HG02885 (cell line): ENCODE results near the gene ARHGAP15.

ENCODE experiments used
- ATAC-seq: cut with Tn5 transposase; IDR thresholded peaks from one replicate; pipeline ENCODE4 v1.9.1; 2021; ENCODE audit warnings: mild to moderate bottlenecking; ENCODE audit not compliant: unreplicated experiment, poor library complexity

Gene ARHGAP15

DNA sequence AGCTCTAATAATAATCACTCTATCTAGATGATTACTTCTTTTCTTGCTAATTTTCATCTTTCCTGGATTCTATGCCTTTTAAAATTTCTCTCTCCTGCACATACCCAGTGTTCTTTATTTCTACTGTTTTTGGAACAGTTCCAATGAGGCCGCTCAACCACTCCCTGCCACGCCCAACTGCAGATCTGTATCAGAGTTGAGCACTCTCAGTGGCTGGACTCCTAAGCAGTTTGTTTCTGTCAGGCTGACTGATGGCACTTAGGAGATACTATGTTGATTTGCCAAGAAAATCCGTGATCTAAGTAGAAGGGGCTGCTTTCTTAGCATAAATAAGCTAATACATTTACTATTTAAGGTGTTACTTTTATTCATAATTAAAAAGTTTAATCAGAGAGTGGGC is 192.8 kb downstream of the ARHGAP15 start:
- ATAC-seq = no peak

DNA sequence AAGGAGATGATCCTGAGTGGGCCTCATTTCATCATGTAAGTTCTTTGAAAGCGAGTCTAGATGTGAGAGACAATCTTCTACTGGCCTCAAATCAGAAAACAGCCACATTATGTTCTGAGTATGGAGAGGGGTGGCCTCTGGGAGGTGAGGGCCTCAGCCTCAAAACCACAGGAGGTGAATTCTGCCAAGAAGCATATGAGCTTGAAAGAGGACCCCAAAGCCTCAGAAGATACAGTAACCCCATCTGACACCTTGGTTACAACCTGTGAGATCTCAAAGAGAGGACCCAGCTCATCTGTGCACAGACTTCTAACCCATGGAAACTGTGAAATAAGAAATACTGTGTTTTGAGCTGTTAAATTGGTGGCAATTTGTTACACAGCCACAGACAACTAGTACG is 200.1 kb downstream of the ARHGAP15 start:
- no peak for ATAC-seq

DNA sequence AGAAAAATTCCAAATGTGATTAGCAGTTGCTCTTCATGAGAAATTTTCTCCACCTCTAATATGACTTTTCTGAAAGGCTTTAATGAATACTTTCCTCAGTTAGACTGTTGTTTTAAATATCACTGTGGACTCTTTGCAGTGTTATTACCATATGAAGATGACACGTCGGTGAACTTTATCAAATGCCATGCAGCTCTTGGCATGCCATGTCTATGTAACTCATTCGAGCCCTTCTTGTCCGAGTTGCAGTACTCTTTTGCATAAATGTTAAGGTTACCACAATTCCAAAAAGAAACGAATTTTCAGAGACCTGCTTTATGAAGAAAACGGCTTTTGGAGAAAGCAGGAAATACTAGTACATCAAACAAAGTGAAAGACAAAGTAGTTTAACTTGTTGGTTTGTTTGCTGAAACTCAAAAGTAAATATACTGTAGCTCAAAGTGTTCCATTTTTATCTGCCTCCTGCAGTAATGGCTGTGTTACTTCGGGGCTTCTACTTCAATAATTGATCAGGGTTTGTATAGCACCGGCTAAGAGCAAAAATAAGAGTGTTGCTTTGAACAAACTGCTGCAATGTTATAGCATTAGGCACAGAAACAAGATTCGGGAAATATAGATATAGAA is 204.1 kb downstream of the ARHGAP15 start:
- no peak for ATAC-seq

DNA sequence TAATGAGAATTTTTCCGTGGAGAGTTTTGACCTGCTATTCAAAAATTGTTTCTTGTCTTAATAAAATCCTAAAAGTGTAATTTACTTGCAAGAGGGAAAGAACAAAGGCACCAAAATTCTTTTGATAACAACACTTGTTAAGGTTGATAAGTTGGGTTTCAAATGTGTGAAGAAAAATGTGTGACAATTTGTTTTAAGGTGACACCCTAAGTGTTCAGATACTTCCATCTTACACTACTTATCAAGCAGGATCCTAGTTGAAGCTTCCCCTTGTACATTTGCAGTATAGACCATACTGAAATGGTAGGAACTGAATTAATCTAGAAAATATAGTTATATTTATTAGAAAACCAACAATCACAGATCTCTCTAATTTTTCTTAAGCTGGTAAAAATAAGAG is 204.6 kb downstream of the ARHGAP15 start:
- no peak for ATAC-seq

DNA sequence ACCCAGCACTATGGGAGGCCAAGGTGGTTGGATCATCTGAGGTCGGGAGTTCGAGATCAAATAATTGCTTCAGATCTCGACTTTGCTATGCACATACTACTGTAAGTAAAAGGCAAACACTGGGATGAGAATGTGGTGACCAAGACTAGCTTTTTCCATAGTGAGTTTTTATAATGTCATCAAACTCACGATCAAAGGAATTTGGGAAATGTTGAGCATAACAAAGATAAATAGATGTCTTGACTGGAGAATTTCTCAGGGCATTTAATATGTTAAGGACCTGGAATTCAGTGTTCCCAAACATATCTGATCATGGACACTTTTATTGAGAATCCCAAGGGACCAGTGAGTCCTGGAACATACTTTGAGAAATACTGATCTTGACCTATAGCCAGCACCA is 205.6 kb downstream of the ARHGAP15 start:
- ATAC-seq = no peak

DNA sequence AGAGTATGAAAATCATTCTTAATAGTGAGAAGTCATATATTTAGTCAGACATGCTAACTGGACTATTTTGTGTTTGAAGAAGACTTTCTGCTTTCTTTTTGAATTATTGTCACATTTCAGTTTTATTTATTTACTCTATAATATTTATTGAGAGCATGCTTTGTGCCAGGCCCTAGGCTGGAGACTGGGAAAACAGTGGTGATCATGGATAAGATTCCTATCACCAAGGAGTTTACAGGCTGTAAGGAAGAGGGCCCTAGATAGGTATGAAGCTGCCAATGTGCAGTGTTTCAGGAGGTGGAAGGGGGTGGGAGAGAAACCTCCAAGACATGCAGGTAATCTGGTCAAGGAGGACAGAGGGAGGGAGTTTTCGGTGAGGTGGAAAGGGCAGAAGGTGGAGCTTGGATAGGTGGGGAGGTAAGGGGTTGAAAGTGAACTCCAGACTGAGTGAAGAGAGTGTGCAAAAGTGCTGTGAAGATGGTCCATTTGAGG is 207.5 kb downstream of the ARHGAP15 start:
- no peak for ATAC-seq

DNA sequence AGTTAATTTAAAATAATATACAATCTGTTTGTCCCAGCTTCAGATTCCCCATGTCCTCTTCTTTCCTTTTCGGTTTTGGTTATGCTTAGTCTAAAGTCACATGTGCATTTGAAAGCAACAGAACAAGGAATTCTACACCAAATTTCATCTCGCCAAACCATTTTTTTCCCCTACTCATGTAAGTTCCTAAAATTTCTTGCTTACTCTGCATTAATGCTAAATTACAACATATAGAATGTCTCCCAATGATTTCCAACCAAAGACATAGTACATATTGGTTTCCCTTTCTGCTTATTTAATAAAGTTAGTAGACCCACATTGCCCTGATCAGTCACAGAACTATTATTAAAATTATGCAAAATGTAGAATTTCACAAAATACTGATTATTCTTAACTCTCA is 212.3 kb downstream of the ARHGAP15 start:
- ATAC-seq = no peak

DNA sequence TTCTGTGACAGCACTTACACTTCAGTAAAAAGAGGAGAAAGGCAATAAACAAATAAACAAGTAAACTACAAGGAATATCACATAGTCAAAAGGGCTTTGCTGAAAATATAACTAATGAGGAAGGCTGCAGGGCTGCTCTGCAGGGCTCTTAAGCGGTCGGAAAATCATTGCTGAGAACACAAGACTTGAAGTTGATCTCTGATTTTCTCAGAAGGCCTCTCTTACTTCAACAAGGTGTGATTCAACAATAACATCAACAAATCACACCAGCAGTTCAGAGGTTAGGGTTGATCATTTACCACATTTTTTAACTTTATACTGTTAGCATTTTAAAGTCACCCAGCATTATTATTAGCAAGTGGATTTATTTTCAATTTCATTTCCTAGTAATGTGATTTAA is 215.6 kb downstream of the ARHGAP15 start:
- ATAC-seq = no peak

DNA sequence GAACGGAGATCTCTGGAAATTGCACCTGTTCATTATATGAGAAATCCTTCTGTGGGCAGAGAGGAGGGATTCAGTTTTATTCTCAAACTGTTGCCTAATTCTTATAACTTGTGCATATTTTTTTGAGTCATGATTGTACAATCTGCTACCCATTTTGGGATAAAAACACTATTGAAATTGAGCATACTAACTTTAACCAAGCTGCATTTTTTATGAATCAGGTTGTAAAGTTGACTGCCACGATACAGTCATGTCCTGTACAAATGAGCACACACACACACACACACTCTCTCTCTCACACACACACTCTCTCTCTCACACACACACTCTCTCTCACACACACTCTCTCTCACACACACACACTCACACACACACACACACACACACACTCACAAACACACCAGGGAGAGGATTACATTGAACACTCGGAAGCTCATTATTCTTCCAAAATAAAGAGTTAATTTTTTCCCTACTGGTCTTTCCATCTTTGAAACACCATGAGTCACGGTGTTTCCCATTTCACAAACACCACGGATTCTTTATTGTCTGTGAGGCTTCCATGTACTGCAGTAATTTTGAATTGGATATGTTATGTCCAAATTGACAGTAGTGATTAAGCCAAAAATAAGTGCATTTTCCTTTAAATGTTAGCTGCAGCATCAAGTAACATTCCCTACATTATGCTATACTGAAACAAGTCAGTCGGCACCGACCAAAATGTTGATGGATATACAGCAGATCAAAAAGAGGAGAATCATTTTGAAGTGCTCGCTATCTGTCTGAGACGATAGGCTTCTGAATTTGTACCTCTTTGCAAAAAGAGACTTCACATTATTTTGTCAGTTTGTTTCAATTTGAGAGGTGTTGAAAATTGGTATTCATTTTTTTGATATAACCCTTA is 216.9 kb downstream of the ARHGAP15 start:
- ATAC-seq = no peak

DNA sequence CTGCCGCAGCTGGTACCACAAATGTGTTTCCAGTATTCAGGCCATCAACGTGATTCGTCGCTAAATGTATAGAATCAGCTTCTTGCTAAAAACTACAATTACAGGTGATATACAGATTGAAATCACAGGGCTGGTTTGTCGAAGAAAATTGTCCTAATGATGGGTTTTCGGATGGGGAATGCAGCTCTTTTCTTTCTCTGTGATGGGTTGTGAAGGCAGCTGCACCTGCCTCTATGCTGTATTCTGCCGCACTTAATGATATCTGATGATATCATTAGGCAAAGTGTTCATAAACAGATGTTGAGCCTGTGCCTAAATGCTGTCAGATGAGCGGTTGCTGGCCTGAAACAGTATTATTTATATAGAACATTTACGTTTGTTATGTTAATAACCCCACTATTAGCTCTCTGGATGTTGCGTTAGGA is 218.1 kb downstream of the ARHGAP15 start:
- ATAC-seq = no peak

DNA sequence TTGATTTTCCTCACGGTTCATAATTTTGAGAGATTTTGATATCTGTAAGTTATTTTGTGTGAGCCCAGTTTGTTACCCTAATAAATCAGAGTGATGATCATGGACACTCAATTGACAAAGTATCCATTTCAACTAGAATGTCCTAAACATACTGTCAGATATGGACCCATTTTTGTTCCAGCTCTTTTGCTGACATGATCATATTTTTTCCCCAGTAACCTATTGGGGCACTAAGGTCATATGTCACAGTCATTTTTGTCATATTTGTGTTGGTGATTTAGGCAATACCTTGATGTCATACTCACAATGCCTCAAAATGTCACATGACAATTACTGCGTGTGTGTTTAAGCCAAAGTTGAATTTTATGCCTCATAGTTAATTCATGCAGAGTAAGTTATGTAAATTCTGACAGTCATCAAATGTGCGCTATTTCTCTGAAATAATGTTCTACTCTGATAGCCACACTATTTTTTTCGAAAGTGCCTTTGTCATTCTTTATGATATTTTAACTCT is 218.7 kb downstream of the ARHGAP15 start:
- no peak for ATAC-seq

DNA sequence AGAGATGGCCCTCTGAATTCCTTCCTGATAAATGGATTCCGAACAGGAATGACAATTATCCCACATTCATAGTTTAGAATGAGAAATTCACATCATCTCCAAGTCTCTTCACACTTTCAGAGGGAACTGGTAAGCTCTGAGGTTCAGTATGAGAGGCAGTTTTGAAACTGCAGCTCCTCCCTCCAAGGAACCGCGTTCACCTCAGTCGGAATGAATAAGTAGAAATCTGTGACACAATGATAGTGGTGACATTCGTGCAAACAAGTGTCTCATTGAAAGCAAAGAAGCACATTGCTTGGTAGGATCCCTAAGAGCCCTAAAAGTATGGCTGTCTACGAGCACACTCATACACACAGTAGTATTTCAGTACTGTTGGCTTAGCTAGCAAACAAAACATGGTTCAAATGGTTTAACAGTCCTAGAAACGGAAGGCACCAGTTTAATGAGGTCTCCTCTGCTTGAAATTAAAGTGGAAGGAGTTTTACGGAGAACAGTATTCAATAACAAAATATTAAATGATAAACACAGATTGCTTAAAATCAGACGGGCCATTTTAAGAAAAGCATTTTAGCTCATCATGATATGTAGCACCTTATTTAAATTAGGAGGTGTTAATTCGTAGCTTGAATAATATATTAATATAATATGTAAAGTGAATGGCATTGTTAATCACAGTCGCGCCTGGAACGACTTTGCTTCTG is 225.0 kb downstream of the ARHGAP15 start:
- ATAC-seq = no peak

DNA sequence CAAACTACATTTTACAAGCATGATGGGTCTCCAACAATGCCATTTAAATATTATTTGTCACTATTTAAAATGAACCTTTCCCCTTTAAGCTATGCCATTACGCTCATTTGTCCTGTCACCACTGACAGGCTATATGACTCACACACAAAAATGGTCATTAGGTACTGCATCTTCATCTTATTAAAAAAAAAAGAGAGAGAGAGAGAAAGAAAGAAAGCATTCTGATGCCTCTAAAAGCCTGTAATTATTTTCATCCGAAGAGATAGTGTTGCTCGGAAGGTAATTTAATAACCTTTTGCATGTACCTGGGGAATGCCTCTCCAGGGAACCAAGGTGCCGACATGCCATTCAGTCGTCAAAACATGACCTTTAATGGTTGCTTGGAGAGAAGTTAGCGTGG is 226.7 kb downstream of the ARHGAP15 start:
- ATAC-seq = no peak

DNA sequence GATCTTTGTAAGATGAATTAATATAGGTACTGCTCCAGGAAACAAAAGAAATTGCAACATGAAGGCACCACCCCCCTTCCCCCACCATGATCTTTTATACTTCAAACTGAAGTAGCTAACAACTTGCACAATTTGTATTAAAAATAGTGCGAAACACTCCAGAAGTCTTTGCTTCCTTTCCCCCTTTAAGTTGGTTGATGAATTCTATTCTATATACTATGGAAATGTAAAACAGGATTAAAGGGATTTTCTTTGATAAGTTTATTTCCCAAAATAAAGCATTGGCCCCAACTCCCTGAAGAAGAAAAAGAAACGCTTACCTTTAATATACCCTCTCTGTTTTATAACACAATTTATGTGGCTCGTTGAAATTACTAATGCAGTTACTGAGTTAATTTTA is 227.1 kb downstream of the ARHGAP15 start:
- no peak for ATAC-seq

DNA sequence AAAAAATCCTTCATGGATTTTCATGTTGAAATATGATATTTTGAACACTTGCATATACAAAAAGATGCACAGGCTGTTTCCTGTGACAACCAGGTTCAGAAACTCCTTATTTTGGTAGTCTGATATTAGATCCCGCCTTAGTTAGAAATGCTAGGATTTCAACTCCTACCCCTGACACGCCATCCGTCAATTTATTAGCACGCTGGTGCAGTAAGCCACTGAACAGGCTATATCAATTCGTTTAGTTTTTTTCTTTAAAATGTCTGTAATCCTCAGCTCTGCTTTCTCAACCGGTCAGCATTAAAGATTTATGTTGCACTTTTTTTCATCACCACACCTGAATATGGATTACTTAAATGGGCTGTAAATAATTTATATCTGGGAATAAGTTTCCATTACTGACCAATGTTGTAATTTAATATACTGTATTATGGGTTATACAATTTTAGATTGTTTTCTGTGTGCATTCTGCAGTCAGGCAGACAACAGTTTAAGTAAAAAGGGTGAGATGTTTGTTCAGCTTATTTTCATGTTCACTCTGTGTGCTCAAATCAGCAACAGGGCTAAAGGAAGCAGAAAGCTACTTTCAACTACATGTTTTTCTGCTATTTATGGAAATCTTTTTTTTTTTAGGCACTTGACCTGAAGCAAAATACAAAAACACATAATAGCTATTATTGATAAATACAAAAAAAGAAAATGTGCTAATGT is 227.7 kb downstream of the ARHGAP15 start:
- ATAC-seq = no peak

DNA sequence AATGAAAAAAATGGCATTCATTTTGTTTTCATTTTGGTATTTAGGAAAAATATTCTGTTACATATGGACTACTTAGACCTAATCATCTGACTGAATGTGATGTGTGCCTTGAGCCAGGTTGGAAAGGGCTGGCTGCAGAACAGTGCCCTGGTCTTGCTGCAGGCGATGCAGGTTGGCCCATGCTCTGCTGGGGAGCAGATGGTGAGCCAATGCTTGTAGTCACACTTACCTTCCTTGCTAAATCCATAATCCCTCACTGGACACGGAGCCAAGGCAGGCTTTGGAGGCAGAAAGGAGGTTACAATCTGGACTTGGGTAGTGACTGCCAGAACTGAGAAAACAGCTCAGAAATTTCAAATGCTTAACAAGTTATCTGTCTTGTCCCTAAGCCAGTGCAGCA is 228.7 kb downstream of the ARHGAP15 start:
- no peak for ATAC-seq

DNA sequence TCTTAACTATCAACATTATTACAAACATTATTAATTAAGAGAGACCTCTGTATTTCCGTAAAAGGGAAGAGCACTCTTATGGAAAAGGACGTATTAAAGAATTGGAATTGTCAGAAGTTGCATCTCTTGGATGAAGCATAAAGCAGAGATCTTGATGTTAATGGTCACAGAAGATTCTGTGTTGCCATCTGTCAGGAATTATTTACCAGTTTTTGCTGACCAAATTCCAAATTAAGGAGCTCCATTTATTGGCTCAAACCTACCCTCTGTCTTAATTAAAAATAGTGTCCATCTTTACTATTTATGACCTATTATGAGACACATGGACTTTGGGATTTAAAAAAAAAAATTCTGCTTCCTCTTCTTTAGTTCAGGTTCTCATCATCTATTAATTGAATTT is 232.1 kb downstream of the ARHGAP15 start:
- ATAC-seq = no peak

DNA sequence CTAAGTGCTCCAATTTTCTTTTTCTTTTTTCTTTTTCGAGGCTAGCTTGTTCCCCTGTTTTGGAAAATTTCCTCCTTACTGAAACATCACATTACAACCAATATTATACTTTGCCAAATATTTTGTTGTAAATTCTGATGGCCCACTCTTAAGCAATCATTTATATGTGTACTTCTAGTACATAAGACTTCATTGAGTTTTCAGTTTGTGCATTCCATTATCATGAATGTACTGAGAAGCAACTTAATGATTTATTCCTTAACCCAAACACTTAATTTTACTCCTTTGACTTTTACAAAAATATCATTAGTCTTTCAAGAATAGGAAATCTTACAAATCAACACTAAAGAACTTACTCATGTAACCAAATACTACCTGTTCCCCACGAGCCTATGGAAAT is 242.4 kb downstream of the ARHGAP15 start:
- ATAC-seq = no peak

DNA sequence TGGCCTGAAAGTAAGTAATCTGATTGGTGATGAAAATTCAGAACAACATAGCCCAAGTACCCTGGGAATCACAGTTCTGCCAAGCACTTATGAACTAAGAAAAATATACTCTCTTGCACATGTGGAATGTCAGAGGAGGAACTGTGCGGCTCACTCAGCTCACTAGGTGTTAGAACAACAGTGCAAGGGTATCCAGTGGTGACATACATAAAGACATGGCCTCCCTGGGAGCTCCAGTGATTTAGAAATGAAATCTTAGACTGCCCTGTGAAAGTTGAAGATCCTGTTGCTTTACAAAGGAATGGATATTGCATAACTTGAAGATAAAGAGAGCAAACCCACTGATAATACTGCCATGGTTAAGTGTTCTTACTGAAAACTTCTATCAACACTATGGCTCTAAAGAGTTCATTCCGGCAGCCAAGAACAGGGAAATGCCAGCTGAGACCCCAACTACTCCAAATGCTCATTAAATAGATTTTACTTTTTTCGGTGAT is 246.2 kb downstream of the ARHGAP15 start:
- ATAC-seq = no peak

DNA sequence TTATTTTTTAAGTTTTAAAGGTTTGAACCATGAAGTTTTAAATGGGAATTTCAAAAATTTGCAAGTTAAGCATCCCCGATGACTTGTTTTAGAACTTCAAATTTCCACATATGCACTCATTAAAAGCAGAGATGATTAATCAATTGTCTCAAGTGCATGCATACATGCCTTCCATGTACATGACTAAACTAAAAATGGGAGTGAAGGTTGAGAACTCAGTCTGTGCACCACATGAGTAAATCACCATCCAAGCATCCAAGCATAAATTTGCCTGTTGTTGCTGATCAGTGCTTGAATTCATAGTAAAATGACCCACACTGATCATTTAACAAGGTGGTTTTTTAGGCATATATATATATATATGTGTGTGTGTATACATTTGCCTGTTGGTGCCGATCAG is 249.8 kb downstream of the ARHGAP15 start:
- ATAC-seq = no peak
